Measurements from ENCODE around the gene SNAP25.

Gene SNAP25

DNA sequence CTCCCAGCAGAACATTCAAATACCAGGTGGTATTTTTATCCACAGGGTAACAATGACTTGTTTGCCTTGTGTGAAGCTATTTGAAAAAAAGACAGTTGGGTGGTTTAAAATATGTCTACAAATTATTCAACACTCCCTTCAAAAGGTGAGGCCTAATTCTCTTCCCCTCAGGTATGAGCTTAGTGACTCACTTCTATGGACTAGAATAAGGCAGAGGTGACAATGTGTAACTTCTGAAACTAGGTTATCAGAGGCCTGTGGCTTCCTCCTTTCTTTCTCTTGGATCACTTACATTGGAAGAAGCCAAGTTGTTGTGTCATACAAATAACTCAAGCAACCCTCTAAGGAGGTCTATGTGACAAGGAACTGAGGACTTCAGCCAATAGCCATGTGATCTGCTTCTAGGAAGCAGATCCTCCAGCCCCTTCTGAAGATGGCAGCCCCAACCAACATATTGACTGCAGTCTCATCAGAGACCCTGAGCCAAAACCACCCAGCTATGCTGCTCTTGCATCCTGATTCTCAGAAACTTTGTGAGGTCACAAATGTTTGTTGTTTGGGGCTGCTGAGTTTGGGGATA lies 102.6 kb downstream of the SNAP25 start:
- ChIA-PET CTCF (interaction anchor here (1.0 kb wide), 1 partner anchor 9 kb away, joined by 4 read pairs; no protein-coding TSS in a partner anchor), POLR2A (ENCODE audit: low non-redundant PET) (no interaction called here)
- DNase-seq (ENCODE audit: low spot score) = no peak
- no peak overlapping the region for H3K27ac ChIP-seq
- TF ChIP-seq, protein P1, sequence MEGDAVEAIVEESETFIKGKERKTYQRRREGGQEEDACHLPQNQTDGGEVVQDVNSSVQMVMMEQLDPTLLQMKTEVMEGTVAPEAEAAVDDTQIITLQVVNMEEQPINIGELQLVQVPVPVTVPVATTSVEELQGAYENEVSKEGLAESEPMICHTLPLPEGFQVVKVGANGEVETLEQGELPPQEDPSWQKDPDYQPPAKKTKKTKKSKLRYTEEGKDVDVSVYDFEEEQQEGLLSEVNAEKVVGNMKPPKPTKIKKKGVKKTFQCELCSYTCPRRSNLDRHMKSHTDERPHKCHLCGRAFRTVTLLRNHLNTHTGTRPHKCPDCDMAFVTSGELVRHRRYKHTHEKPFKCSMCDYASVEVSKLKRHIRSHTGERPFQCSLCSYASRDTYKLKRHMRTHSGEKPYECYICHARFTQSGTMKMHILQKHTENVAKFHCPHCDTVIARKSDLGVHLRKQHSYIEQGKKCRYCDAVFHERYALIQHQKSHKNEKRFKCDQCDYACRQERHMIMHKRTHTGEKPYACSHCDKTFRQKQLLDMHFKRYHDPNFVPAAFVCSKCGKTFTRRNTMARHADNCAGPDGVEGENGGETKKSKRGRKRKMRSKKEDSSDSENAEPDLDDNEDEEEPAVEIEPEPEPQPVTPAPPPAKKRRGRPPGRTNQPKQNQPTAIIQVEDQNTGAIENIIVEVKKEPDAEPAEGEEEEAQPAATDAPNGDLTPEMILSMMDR (conservative IDR thresholded peaks at IDR 0.05; ENCODE audit: low read depth) = no peak

DNA sequence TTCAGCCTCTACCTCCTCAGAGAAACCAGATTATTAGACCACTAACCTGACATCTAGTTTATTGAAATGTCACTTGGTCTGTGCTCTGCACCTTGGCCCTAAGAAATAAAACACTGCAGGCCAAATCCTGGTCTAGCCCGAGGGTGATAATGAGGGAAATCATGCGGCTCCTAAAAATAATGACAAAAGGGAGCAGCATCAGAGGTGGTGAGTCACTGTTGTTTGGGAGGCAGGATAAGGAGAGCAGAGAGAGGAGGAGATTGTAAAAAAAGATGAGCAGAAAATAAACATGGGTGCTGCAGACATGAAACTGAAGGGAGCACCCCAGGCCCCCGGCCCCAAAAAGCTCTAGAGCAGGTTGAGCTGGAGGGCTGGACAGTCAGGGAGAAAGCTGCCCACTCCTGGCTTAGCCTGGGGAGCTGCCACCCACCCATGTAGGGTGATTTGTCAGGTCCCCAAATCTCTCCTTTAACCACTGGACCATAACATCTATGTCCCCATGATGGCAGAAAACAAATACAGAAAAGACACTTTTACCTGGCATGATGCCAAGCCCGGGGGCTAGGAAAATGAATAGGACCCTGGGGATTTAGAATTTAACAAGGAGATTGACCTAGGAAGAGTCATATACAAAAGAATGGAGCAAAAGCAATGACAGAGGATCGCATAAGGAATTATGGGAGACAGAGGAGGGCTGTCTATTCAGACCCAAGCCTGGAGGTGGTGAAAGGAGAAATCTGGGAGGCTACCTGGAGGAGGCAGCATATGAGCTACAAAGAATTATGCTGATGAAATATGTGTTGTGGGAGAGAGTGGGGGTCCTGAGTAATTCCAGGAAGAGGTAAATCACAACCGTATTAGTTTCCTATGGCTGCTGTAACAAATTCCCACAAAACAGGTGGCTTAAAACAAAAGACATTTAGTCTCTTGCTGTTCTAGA lies 103.7 kb downstream of the SNAP25 start:
- DNase-seq (ENCODE audit: low spot score) = peak; percentile 21
- TF ChIP-seq, protein P1 (conservative IDR thresholded peaks at IDR 0.05; ENCODE audit: low read depth) = no peak
- no peak overlapping the region for H3K27ac ChIP-seq
- ChIA-PET POLR2A (ENCODE audit: low non-redundant PET) (no interaction called here), CTCF (no interaction called here)

DNA sequence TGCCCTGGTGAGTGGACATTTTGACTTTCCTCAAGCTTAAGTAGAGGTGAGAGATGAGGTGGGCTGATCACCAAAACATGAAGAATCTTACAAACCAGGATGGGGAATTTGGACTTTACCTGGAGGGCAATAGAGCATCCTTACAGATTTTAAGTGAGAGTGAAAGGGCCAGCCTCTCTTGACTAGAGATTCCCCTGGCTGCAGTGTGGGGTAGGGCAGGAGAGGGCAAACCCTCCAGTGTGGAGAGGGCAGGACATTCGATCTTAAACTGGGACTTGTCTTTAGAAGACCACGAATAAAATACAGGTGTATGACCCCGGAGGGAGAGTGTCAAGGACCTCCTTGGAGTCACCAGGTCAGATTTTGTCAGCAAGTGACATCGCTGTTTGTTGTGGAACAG lies 105.1 kb downstream of the SNAP25 start:
- POLR2A ChIA-PET (ENCODE audit: low non-redundant PET) = no interaction called here
- DNase-seq (ENCODE audit: low spot score) = no peak
- CTCF ChIA-PET = no interaction called here
- no peak overlapping the region for H3K27ac ChIP-seq
- TF ChIP-seq, protein P1 (conservative IDR thresholded peaks at IDR 0.05; ENCODE audit: low read depth) = no peak

DNA sequence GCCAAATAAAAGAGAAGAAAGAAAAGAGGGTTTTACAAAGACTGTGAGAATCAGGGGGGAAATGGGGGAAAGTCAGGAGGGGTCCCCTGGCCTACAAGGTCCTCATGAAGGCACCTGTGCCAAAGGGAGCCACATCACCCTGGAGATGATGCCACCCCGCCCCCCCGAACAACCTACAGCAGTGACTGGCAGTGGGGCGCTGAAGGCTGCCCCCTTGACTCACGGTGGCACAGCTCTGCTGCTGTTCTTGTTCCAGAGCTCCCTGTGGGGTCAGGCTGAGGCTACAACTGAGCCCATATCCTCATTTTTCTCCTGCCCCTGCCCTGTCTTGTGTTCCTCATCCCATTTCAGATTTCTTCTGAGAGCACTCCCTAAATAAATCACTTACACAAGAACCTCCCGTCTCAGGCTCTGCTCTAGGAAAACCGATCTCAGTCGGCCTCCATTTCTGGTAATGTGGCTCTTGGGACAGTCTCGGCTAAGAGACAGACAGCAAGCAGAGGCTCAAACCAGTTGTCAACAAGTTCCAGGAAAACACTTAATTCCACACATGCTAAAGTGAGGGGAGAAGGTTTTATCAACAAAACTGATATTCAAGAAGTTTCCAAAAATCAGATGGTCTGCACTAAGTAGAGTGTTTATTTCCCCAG lies 105.7 kb downstream of the SNAP25 start:
- TF ChIP-seq, protein P1 (conservative IDR thresholded peaks at IDR 0.05; ENCODE audit: low read depth) = no peak
- ChIA-PET CTCF (no interaction called here), POLR2A (ENCODE audit: low non-redundant PET) (no interaction called here)
- DNase-seq (ENCODE audit: low spot score) = no peak
- H3K27ac ChIP-seq = no peak overlapping the region

DNA sequence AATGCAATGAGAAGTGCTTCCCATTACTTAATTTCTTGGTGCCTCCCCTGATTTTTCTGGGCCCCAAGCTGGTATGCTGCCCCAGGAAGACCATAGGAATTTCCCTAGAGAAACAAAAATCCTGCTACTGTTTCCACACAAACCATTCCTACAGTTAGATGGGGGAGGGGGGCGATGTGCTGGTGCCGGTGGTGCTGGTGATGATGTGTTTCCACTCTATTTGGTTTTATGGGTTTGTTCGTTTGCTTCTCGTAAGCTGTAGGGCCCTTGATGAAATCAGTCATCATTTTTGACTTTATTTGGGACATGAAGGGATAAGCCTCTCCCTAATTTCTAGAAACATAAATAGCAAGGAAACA lies 110.2 kb downstream of the SNAP25 start:
- no peak overlapping the region for H3K27ac ChIP-seq
- CTCF ChIA-PET = no interaction called here
- POLR2A ChIA-PET (ENCODE audit: low non-redundant PET) = no interaction called here
- DNase-seq (ENCODE audit: low spot score) = no peak
- TF ChIP-seq, protein P1 (conservative IDR thresholded peaks at IDR 0.05; ENCODE audit: low read depth) = no peak

DNA sequence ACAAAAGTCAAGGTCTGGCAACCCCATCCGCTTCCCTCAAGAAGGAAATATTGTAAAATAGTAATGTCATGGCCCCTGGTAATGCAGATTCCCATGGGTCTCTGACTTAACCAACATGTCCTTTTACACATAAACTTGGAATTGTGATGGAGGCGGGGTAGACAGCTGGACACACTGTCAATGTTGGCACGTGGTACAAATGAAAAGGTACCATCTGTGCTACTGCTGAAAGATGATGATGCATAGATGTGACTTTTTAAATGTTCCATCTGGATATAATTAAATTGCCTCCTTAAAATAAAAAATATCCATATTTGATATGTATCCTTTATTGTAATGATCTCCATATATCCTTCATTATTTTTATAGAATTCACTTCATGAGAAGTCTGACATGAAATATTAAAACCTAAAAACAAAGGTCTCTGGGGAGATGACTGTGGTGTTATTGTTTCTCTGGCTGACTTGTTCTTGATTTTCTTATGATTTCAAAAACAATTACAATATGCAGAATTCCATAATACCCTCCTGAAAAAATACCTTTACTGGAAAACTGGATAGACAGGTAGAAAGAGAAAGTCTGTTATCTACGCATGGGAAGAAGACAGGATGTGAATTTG lies 110.9 kb downstream of the SNAP25 start:
- CTCF ChIA-PET = interaction anchor here (1.0 kb wide), 1 partner anchor 8 kb away, joined by 4 read pairs; no protein-coding TSS in a partner anchor

More for the DNA sequence above, 110.9 kb downstream of the SNAP25 start:
- TF ChIP-seq, protein P1 (conservative IDR thresholded peaks at IDR 0.05; ENCODE audit: low read depth) = no peak
- no peak overlapping the region for H3K27ac ChIP-seq
- DNase-seq (ENCODE audit: low spot score) = no peak
- POLR2A ChIA-PET (ENCODE audit: low non-redundant PET) = no interaction called here

Measured in RWPE1 (cell line).